ENCODE data around the gene MICALL2.

GRCh38 chr7:1426474-1426873, 32.8 kb downstream of the MICALL2 start:
- TF ChIP-seq CTCF (IDR thresholded peaks at IDR 0.05), result no peak
- no peak for TF ChIP-seq POLR2A (IDR thresholded peaks at IDR 0.05)

Data from testis (tissue), 2 donors.